Suppressor macrophage treated with lipopolysaccharide for 4 hours (primary cell): ENCODE measurements around the gene LGALS3.

ENCODE experiments used
- DNase-seq: peaks from one replicate; pipeline ENCODE4 v3.0.0-alpha.2; 2020

LGALS3 gene

GRCh38 chr14:55192054-55192621 is 63.1 kb downstream of the LGALS3 start:
- DNase-seq = no peak

GRCh38 chr14:55194656-55195355 is 65.8 kb downstream of the LGALS3 start:
- no peak for DNase-seq
